Stimulated activated CD8-positive, alpha-beta memory T cell treated with anti-CD3 and anti-CD28 coated beads, Interleukin-7, amount 100 ng/mL, for 48 hours (primary cell): ENCODE measurements around the gene MYEOV.

Source experiments
- DNase-seq, 2 donors: peaks; one replicate each; pipeline ENCODE4 v3.0.0-alpha.2; 2020; ENCODE audit warnings: low read depth in 1 of 2; ENCODE audit errors: extremely low read depth in 1 of 2

The MYEOV gene

GRCh38 chr11:69339041-69339733 lies 45.2 kb downstream of the MYEOV start:
- DNase-seq, result no peak

- no peak for DNase-seq
Observed at GRCh38 chr11:69339983-69340565, 46.1 kb downstream of the MYEOV start.

- DNase-seq, result no peak
Observed at GRCh38 chr11:69342588-69343330, 48.8 kb downstream of the MYEOV start.

GRCh38 chr11:69343401-69344321 lies 49.7 kb downstream of the MYEOV start:
- DNase-seq, result no peak

- DNase-seq, result no peak
Observed at GRCh38 chr11:69344570-69345145, 50.7 kb downstream of the MYEOV start.
